ENCODE results near the gene ADGRD2.

ADGRD2 gene

DNA sequence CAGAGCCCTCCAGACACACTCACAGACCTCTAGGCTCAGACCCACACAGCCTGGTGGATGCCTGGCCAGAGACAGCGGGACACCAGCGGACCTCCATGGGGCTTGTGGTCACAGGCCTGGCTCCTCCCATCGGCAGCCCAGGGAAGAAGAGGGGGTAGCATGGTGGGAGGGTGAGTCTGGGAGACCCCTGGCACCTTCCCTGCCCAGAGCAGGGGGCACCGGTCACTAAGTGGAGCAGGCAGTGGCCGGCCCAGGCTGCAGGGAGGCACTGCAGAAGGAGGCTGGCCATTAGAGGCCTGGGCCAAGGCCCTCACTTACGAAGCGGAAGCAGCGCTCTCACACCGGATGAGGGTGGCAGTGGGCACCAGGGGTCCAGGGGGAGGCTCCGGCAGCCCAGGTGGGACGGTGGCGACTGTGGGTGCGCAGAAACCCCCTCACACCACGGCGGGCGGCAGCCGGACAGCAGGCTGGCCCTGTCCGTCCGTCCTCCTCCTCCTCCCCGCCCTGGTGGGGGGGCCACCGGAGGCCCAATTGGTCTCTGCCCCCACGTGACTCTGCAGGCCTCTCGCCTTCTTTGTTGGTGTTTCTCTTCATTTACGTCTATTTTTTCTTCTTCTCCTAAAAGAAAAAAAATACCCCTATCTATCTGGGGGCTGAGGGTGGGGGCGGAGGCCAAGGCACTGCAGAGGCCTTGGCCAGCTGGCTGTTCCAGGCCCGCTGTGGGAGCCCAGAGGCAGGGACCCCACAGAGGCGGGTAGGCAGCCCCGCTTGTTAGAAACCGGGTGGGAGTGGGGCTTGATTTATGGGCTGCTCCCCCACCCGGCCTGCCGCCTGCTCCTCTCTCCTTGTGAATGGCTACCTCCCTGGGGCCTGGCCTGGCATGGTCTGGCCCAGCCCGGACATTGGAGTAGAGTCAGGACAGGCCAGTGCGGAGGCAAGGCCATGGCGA lies 57.0 kb downstream of the ADGRD2 start, which contains the start of gene NR5A1:
NR5A1 (minus strand) TSS at position 469 of the 949 bp plus-strand sequence. CDS start 4,004 bp downstream, outside the sequence.
- no peak within 1 kb of the TSS for H3K9ac ChIP-seq (ENCODE audit: low read depth, low read length)
- H3K9me3 ChIP-seq (ENCODE audit: control insufficient read depth, insufficient read depth, low read length), result no peaks in the 10 kb centered on the region
- peaks cover 16% of the 10 kb centered on the region; the same call in 1 of the 2 replicates for H3K4me1 ChIP-seq (ENCODE audit: insufficient read depth, low read length)
- H3K36me3 ChIP-seq (ENCODE audit: insufficient read depth, low read length), result no peaks in the 10 kb centered on the region

DNA sequence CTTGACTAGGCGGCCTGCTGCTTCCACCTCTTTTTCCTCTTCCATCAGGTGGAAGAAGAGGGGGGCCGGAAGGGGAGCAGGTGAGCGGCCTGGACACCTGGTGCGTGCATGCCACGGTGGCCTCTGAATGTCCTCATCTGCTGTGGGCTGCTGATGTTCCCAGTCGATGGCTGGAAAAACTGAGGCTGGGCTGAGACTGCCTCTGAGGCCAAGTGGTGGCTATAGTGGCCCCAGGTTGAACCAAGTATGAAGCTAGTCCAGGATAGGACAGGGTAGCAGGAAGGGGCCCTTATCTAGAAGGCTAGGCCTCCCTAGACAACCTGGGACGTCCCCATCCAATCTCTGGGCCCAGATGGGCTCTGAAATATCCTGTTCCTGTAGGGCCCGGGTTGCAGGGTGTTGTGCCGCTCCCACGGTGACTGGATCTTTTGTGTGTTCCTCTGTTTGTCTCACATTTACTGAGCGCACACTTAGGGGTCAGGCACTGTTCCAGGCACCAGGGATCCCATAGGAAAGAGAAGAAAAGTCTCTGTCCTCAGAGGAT lies 57.7 kb downstream of the ADGRD2 start:
- Histone ChIP-seq H3K9ac (ENCODE audit: low read depth, low read length) (no peak overlapping the region), H3K9me3 (ENCODE audit: control insufficient read depth, insufficient read depth, low read length) (no peaks in the 10 kb centered on the region), H3K36me3 (ENCODE audit: insufficient read depth, low read length) (no peaks in the 10 kb centered on the region), H3K4me1 (ENCODE audit: insufficient read depth, low read length) (peaks cover 18% of the 10 kb centered on the region; the same call in 1 of the 2 replicates)

DNA sequence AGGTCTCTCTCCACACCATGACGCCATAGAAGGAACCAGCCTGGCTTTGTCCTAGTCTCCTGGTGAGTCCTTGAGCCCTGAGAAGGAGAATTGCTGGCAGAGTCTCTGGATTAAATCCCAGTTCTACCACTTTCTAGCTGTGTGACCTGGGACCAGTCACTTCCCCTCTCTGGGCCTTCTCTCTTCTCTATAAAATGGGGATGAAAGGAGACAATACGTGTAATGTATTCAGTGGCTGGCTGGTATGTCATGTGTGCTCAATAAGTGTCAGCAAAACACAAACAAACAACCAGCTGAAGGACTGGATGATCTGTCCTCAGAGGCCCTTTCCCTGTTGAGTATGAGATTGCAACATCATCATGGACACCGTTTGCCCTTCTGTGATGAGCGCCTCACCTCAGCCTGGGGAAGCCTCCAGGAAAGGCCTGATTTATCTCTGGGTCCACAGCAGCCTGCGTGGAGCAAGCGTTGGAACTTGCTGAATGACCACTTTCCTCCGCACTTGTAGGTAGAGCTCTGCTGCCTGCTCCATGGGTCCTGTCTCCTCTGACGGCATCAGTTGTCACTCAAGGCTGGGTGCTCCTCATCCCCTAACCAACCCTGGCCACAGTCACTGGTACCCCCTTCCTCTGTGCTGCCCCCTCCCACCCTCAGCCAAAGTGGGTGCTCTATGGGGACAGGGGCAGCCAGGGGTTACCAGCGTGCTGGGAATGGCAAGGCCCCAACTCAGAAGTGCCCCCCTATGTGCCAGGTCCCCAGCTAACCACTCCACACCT lies 60.6 kb downstream of the ADGRD2 start:
- H3K9ac ChIP-seq (ENCODE audit: low read depth, low read length), result no peak overlapping the region
- no peaks in the 10 kb centered on the region for H3K36me3 ChIP-seq (ENCODE audit: insufficient read depth, low read length)
- peaks cover 17% of the 10 kb centered on the region; the same call in 1 of the 2 replicates for H3K4me1 ChIP-seq (ENCODE audit: insufficient read depth, low read length)
- H3K9me3 ChIP-seq (ENCODE audit: control insufficient read depth, insufficient read depth, low read length), result no peaks in the 10 kb centered on the region

DNA sequence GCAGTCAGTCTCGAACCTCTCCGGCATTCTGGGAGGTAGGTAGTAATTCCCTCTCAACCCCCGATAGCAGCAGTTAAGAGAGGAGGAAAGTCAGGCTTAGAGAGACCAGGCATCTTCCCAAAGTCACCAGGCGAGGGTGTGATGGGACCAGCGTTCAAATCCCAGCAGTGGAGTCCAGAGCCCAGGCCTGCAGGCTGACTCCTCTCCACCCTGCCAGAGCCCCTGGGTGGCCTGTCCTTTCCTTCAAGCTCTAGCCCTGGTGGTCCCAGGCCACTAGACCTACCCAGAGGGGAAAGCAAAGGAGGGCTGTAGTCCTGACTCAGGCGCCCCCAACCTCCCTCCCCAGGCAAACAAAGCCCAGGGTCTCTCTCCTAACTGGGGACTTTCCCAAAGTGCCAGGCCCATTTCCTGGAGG lies 61.2 kb downstream of the ADGRD2 start:
- Histone ChIP-seq H3K9ac (ENCODE audit: low read depth, low read length) (no peak overlapping the region), H3K4me1 (ENCODE audit: insufficient read depth, low read length) (peaks cover 12% of the 10 kb centered on the region; the same call in 1 of the 2 replicates), H3K36me3 (ENCODE audit: insufficient read depth, low read length) (no peaks in the 10 kb centered on the region), H3K9me3 (ENCODE audit: control insufficient read depth, insufficient read depth, low read length) (no peaks in the 10 kb centered on the region)

DNA sequence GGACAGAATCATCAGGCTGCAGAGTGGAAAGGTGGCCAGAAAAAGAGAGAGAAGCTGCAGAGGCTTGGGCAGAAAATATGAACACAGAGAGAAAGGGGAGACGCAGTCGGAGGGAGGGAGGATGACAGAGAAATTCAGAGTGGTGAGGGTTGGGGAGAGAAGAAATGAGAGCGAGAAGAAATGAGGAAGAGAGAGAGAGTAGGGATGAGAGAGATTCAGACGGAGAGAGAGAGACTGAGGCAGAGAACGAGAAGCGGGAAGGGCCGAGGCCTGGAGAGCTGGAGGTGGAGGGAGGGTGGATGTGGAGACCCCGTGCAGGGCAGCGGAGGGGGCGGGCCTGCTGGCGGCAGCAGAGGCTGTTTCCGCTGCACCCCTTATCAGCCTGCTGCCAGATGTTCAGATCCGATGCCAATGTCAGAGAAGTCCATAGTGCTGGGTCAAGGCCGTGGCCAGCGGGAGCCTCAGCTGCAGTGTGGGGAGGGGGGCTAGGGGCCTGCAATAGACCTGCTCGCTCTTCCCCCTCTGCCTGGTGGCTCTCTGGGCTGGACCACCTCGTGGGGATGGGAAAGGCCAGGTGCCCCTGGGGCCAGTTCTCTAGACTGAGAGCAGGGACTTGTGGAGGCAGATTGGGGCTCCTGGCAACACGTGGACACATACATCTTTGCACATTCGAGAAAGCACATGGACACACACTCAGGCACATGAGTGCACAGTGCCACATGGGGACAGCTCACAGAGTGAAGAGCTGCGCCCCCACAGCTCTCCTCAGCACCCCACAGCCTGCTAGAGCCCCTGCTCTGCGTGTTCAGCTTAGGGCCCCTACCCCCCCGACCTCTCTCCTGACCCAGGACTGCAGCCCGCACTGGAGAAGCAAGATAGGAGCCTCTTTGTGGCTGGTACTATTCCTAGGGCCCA lies 61.9 kb downstream of the ADGRD2 start:
- H3K9ac ChIP-seq (ENCODE audit: low read depth, low read length), result no peak overlapping the region
- no peaks in the 10 kb centered on the region for H3K9me3 ChIP-seq (ENCODE audit: control insufficient read depth, insufficient read depth, low read length)
- no peaks in the 10 kb centered on the region for H3K36me3 ChIP-seq (ENCODE audit: insufficient read depth, low read length)
- peaks cover 12% of the 10 kb centered on the region; the same call in 1 of the 2 replicates for H3K4me1 ChIP-seq (ENCODE audit: insufficient read depth, low read length)

DNA sequence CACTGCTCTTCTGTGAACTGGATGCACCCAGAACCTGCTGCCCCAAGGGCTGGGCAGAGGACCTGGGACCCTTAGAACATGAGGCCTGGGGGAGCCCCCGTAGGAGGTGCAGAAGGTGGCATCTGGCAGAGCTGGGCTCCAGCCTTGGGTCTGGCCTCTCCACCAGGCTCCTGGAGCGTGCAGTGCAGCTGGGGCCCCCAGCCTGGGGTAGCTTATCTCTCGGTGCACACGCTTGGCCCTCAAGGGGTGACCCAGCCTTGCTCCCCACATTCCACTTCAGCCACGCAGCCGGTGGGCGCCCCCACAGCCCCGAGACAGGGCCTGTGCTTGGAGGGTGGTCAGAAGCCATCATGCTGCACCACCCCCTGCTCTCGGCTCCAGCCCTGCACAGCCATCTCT lies 62.6 kb downstream of the ADGRD2 start:
- Histone ChIP-seq H3K9ac (ENCODE audit: low read depth, low read length) (no peak overlapping the region), H3K9me3 (ENCODE audit: control insufficient read depth, insufficient read depth, low read length) (no peaks in the 10 kb centered on the region), H3K36me3 (ENCODE audit: insufficient read depth, low read length) (no peaks in the 10 kb centered on the region), H3K4me1 (ENCODE audit: insufficient read depth, low read length) (peaks cover 12% of the 10 kb centered on the region; the same call in 1 of the 2 replicates)

DNA sequence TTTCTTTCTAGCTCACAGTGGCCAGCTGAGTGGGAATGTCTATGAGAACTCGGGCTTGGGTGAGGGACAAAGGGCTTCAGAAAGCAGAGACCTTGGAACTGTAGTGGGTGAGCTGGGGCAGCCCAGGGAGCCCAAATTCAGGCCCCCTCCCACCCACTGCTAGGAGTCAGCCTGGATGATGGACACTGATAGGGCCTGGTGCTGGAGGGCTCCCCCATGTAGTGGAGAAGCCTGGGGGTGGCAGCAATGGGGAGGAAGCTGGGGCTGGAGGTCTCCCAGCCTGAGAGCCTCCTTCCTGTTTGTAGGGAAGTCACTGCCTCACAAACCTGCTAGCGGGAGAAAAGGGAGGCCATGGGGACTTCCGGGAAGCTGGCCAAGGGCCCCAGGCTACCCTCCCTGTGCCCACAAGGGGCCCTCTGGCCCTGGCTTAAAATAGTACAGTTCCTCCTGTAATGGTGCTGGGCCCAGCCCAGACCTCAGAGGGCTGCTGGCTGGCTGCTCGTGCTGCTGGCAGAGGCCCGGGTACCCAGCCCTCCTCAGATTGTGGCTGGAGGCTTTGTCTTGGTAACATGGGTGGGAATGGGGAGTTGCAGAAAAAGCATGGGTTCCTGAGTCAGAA lies 63.2 kb downstream of the ADGRD2 start:
- Histone ChIP-seq H3K4me1 (ENCODE audit: insufficient read depth, low read length) (peaks cover 12% of the 10 kb centered on the region; the same call in 1 of the 2 replicates), H3K9me3 (ENCODE audit: control insufficient read depth, insufficient read depth, low read length) (no peaks in the 10 kb centered on the region), H3K36me3 (ENCODE audit: insufficient read depth, low read length) (no peaks in the 10 kb centered on the region), H3K9ac (ENCODE audit: low read depth, low read length) (no peak overlapping the region)

DNA sequence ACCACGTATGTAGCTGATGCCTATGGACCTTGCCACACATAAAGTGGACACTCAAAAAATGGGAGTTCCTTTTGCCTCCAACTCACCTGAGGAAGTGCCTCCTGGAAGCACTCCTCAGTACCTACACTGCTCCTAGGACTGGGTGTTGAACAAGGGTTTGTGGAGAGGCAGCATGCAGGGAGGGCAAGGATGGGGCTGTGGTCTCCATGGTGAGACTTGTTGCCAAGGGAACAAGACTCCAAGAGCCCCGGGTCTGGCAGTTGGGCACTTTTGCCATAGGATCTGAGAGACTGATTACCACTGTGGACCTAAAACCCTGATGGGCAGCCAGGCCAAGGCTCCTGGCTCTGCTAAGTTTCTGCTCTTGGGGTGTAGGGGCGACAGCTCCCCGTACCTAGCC lies 63.9 kb downstream of the ADGRD2 start:
- H3K36me3 ChIP-seq (ENCODE audit: insufficient read depth, low read length), result no peaks in the 10 kb centered on the region
- H3K9me3 ChIP-seq (ENCODE audit: control insufficient read depth, insufficient read depth, low read length), result no peaks in the 10 kb centered on the region
- no peak overlapping the region for H3K9ac ChIP-seq (ENCODE audit: low read depth, low read length)
- H3K4me1 ChIP-seq (ENCODE audit: insufficient read depth, low read length), result peaks cover 12% of the 10 kb centered on the region; the same call in 1 of the 2 replicates

DNA sequence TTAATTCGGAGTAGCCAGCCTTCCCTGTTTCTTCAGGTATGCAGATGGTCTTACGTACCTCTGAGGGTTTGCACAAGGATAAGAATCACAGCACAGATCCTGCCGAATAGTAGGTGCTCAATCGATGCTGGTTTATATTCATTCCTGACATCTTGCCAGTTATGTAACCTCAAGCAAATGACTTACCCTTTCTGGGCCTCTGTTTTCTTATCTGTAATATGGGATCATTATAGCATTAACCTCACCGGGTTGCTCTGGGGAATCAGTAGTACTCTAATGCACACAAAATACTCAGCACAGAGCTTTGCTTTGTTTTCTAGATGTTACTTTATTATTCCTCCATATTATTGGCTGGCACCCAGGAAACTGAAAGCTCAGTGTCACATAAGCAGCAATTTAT lies 64.6 kb downstream of the ADGRD2 start:
- Histone ChIP-seq H3K9me3 (ENCODE audit: control insufficient read depth, insufficient read depth, low read length) (no peaks in the 10 kb centered on the region), H3K36me3 (ENCODE audit: insufficient read depth, low read length) (no peaks in the 10 kb centered on the region), H3K9ac (ENCODE audit: low read depth, low read length) (no peak overlapping the region), H3K4me1 (ENCODE audit: insufficient read depth, low read length) (peaks cover 12% of the 10 kb centered on the region; the same call in 1 of the 2 replicates)

DNA sequence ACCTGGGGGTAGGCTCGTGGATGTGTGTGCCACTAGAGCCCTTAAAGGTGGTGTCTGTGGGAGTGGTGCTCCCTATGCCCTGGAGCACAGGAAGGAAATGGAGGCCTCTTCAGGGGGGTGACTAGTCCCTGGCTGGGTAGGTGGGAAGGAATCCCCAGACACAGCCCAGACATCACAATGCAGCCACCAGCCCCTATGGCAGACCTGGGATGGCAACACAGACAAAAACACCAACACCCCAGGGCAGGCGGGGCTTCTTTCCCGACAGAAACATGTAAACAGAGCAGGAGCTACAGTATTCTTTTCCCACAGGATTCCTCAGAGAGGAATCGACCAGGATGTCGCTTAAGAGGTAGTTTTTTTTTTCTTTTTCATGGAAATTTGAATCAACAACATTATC lies 67.3 kb downstream of the ADGRD2 start:
- no peak overlapping the region for H3K9ac ChIP-seq (ENCODE audit: low read depth, low read length)
- H3K4me1 ChIP-seq (ENCODE audit: insufficient read depth, low read length), result no peaks in the 10 kb centered on the region; the same call in 1 of the 2 replicates
- no peaks in the 10 kb centered on the region; the same call in 1 of the 2 replicates for H3K36me3 ChIP-seq (ENCODE audit: insufficient read depth, low read length)
- no peaks in the 10 kb centered on the region for H3K9me3 ChIP-seq (ENCODE audit: control insufficient read depth, insufficient read depth, low read length)

DNA sequence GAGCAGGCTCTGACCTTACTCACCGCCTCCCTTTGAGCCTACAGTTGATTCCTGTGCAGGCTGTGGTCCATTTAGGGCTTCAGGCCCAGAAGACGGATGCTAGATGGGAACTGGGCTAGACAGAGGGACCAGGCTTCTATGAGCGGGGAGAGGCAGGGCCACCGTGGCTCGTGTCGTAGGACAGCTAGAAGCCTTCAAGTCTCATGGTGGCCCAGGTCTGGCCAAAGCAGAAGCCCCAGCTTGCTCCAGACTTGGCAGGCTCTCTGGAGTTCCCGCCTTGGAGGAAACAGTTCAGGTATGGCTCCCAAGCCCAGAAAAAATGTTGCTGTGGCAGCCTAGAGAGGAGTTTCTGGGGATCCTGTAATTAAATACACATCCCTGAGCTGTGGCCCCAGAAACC lies 67.9 kb downstream of the ADGRD2 start:
- Histone ChIP-seq H3K36me3 (ENCODE audit: insufficient read depth, low read length) (no peaks in the 10 kb centered on the region; the same call in 1 of the 2 replicates), H3K9ac (ENCODE audit: low read depth, low read length) (no peak overlapping the region), H3K9me3 (ENCODE audit: control insufficient read depth, insufficient read depth, low read length) (no peaks in the 10 kb centered on the region), H3K4me1 (ENCODE audit: insufficient read depth, low read length) (no peaks in the 10 kb centered on the region; the same call in 1 of the 2 replicates)

DNA sequence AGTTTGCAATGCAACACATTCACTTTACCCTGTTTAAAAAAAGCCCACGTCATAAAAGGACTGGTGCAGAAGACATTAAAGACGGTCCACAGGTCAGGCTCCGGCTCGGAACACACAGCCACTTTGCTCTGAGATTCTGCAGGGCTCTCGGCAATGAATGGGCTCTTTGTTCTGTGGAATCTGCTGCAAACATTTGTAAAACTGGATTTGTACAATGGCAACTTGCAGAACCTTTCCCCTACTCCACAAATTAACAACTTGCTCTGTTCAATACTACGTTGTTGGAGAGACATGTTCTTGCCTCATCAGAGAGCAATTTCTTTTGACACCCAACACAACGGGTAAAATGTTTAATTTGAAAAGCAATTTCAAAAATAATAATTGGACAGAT lies 70.0 kb downstream of the ADGRD2 start:
- Histone ChIP-seq H3K9me3 (ENCODE audit: control insufficient read depth, insufficient read depth, low read length) (no peaks in the 10 kb centered on the region), H3K4me1 (ENCODE audit: insufficient read depth, low read length) (no peaks in the 10 kb centered on the region; the same call in 1 of the 2 replicates), H3K9ac (ENCODE audit: low read depth, low read length) (no peak overlapping the region), H3K36me3 (ENCODE audit: insufficient read depth, low read length) (no peaks in the 10 kb centered on the region; the same call in 1 of the 2 replicates)

DNA sequence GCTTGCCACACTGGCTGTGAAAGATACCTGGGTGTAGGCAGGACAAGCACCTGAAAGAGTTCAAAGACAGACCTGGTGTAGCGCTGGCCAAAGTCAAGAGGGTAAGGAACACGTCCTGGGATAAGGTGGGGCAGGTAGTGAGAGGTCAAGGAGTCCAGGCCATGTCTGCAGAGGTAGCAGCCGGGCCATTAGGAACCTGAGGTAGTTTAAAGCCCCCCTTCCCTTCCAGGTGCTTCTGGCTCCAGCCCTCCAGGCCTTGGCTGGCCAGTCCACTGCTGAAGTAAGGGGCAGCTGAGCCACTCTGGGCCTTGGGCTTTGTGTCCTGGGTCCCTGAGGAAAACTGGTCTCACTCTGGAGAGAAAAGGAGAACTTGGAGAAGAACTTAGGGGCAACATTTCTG lies 70.9 kb downstream of the ADGRD2 start:
- Histone ChIP-seq H3K4me1 (ENCODE audit: insufficient read depth, low read length) (no peaks in the 10 kb centered on the region; the same call in 1 of the 2 replicates), H3K36me3 (ENCODE audit: insufficient read depth, low read length) (no peaks in the 10 kb centered on the region; the same call in 1 of the 2 replicates), H3K9me3 (ENCODE audit: control insufficient read depth, insufficient read depth, low read length) (no peaks in the 10 kb centered on the region), H3K9ac (ENCODE audit: low read depth, low read length) (no peak overlapping the region)

Data from ES-I3 (cell line).